ENCODE results near the gene RNF166. TPM values are rescaled to one million over a fixed set of nuclear protein-coding genes. Genes with fewer than 3 reads are reported as not detected.

The RNF166 gene
- 11.2 to 21.8 TPM (median 17.7 TPM) in 5 replicates for total RNA-seq (2022; extraction: Qiagen RNA extraction; ENCODE audit: low read depth)

DNA sequence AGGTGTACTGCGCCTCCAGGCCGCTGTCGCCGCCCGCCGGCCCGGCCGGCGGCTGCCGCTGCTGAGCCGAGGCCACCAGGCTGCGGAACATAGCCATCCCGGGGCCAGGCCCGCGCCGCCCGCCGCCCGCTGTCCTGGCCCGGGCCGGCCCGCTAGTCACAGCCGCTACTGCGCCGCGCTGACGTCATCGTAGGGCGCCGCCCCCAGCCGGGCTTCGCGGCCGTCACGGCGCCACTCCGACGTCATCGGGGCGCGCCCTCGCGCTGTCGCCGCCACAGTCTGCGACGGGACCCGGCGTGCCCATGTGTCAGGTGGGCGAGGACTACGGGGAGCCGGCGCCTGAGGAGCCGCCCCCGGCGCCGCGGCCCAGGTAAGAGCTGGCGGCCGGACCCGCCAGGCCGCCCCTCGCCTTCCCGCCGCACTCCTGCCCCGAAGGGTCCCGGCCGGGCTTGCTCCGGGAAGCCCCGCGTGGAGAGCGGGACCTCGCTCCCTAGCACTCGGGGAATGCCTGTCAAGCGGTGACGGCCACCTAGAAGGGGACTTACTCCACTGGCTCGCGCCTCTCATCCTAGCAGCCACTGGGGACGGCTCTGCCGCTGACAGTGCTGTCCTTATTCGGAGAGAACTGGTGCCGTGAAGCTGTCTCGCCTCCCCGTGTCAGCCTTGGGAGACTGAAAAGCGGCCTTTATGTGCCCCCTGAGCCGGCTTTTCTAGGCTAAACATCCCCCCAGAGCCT lies at the start of gene RNF166, which contains the start of gene CTU2:
TSS of gene RNF166 (minus strand) at position 180 of the 736 bp plus-strand sequence. CDS start at position 97, 83 bp downstream.
TSS of gene CTU2 (plus strand) at position 275 of the 736 bp plus-strand sequence. CDS start at position 303, 28 bp downstream.

DNA sequence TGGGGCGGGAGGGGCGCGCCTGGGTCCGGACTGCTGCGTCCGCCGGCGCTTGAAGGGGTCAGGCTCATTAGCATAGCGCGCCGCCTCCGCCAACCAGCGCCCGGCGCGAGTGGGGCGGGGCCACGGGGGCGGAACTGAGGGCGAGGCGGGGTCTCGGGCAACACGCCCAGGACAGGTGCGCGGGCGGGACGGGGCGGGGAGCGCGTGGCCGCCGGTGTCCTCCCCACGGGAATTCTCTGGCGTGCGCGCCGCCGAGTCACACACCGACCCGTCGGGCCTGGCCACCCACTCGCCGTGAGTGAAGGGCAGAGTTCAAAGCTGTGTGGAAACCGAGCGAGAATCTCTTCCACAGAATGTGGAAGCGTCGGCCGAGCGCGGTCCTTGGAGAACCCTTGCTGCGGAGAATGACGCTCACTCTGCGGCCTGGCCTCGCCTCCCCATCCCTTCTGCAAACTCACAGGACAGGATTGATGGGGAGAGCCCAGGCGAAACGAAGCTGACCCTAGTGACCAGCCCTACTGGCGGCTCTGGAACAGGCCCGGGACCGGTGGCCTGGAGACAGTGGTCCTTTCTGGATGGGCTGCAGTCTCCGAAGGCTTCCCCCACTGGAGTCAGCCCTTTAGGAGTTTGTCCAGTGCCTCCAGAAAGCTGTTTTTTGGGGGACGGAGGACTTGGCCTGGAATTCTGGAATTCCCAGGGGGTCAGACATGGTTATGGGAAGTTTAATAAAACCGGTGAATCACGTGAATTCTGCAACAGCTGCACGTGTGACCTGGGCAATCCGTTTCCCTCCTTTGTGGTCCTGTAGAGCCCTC lies 19.6 kb downstream of the RNF166 start, which contains the start of gene SNAI3:
TSS of gene SNAI3 (minus strand) at position 69 of the 815 bp plus-strand sequence. CDS start 101 bp downstream, outside the sequence.

DNA sequence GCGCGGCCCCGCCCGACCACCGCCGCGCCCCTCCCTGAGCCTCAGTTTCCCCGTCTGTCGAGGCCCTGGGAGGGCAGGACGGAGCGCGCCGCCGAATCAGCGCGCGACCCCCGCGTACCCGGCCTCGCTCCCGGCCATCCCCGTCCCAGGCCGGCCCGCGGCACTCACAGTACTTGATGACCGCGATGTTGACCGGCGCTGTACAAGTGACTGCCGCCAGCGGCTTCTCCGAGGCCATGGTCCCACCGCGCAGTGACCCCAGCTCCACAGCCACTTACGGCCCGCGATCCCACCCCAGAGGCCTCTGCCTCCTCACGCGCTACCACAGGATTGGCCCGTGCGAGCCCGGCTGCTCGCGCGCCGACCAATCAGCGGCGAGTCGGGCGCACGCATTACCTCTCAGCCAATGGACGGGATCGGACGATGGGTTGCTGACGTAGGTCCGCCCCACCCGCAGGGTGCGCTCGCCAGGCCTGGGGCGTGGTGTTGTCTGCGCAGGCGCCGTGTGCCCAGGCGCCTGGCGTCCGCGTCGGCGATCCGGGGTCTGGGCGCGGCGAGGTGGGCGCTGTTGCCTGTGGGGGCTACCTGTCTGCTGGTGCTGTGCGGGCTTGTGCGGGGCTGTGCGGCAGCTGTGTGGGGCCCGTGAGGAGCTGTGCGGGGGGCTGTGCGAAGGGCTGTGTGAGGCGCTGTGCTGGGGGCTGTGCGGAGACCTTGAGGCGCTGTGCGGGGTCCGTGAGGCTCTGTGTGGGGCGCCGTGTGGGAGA lies 43.2 kb downstream of the RNF166 start, which contains the start of gene MVD:
TSS of gene MVD (minus strand) at position 249 of the 764 bp plus-strand sequence. CDS start at position 238, 11 bp downstream.

GRCh38 chr16:88650749-88651275 lies 55.4 kb downstream of the RNF166 start, which contains the start of gene CYBA:
Gene CYBA, minus strand, starts transcription at chr16:88651053. Its CDS starts 40 bp downstream, at chr16:88651013.

Other genes with a start within 250 kb of the RNF166 start
- gene ZC3H18, start 136.0 kb downstream of the RNF166 start, total RNA-seq (2022; extraction: Qiagen RNA extraction; ENCODE audit: low read depth): 44.9 to 55.9 TPM (median 51.7 TPM) in 5 replicates
- not detected in 5 replicates for gene IL17C, start 67.8 kb downstream of the RNF166 start, total RNA-seq (2022; extraction: Qiagen RNA extraction; ENCODE audit: low read depth)
- 204 to 316 TPM (median 278 TPM) in 5 replicates for gene CYBA, start 55.4 kb downstream of the RNF166 start, total RNA-seq (2022; extraction: Qiagen RNA extraction; ENCODE audit: low read depth)
- 19.8 to 25.9 TPM (median 20.2 TPM) in 5 replicates for gene MVD, start 43.3 kb downstream of the RNF166 start, total RNA-seq (2022; extraction: Qiagen RNA extraction; ENCODE audit: low read depth)
- gene SNAI3, start 19.9 kb downstream of the RNF166 start, total RNA-seq (2022; extraction: Qiagen RNA extraction; ENCODE audit: low read depth): 0.11 to 0.22 TPM in 2 of 5 replicates, not detected in the others
- 20.7 to 35.0 TPM (median 32.5 TPM) in 5 replicates for gene CTU2, start 95 bp upstream of the RNF166 start, total RNA-seq (2022; extraction: Qiagen RNA extraction; ENCODE audit: low read depth)
- 90.3 to 153 TPM (median 131 TPM) in 5 replicates for gene PIEZO1, start 78.8 kb upstream of the RNF166 start, total RNA-seq (2022; extraction: Qiagen RNA extraction; ENCODE audit: low read depth)
- 20.7 to 35.5 TPM (median 32.4 TPM) in 5 replicates for gene CDT1, start 97.4 kb upstream of the RNF166 start, total RNA-seq (2022; extraction: Qiagen RNA extraction; ENCODE audit: low read depth)
- gene APRT, start 105.5 kb upstream of the RNF166 start, total RNA-seq (2022; extraction: Qiagen RNA extraction; ENCODE audit: low read depth): 284 to 410 TPM (median 397 TPM) in 5 replicates
- gene GALNS, start 150.5 kb upstream of the RNF166 start, total RNA-seq (2022; extraction: Qiagen RNA extraction; ENCODE audit: low read depth): 34.1 to 47.3 TPM (median 44.3 TPM) in 5 replicates
- gene TRAPPC2L, start 150.7 kb upstream of the RNF166 start, total RNA-seq (2022; extraction: Qiagen RNA extraction; ENCODE audit: low read depth): 94.9 to 133 TPM (median 101 TPM) in 5 replicates
- not detected in 5 replicates for gene PABPN1L, start 160.3 kb upstream of the RNF166 start, total RNA-seq (2022; extraction: Qiagen RNA extraction; ENCODE audit: low read depth)

Measured in A549 treated with RU486 at 1 μM for 4 hours (cell line).